HCT116 (cell line): ENCODE measurements around the gene REXO4. TPM values are rescaled to one million over a fixed set of nuclear protein-coding genes. Genes with fewer than 3 reads are reported as not detected.

ENCODE experiments used
- ATAC-seq: fragments of 200-7000 bp; cut with Tn5 transposase; 2 replicates; pipeline ENCODE4 v1.9.1; 2020; ENCODE audit warnings: mild to moderate bottlenecking, moderate library complexity
- BruUV-seq: library from RNA; stranded (reverse); fragments of 400-500 nt; replicated peaks from 2 replicates; lab custom pipeline; 2021; lab: Mats Ljungman, UMichigan
- CTCF ChIA-PET: fragments of 300-600 bp; sonication (Branson Sonifier 250); formaldehyde crosslinking; loops from one replicate; lab custom pipeline; 2021; ENCODE audit warnings: antibody characterized with exemption; lab: Charles Lee
- POLR2A ChIA-PET: fragments of 300-600, 350-600 bp; sonication (Branson Sonifier 250); formaldehyde crosslinking; loops from one replicate; lab custom pipeline; 2021; ENCODE audit warnings: antibody characterized with exemption; lab: Charles Lee
- RAD21 ChIA-PET, 2 experiments: fragments of 300-600 bp; sonication (Branson Sonifier 250); formaldehyde crosslinking; loops; one replicate each; lab custom pipeline; 2023; ENCODE audit warnings: low total read pairs in 2 of 2; ENCODE audit not compliant: uncharacterized antibody in 2 of 2, unreplicated experiment in 2 of 2, low non-redundant PET in 1 of 2; lab: Charles Lee
- DNase-seq: peaks from one replicate; pipeline ENCODE4 v3.0.0-alpha.2; 2010; ENCODE audit warnings: low read depth, low spot score
- H2AFZ ChIP-seq: fragments of 200-600 bp; shearing (Covaris generic), sonication (generic); 2 replicates; pipeline ENCODE4 v1.6.1; 2017; ENCODE audit warnings: low read depth, mixed run types, mixed read lengths, antibody characterized with exemption, low read length; ENCODE audit not compliant: poor library complexity, severe bottlenecking
- H3K27ac ChIP-seq: 2 replicates; pipeline ENCODE4 v1.5.1; 2012; ENCODE audit warnings: low read depth, low read length
- H3K27me3 ChIP-seq: fragments of 200-600 bp; sonication (generic); 2 replicates; pipeline ENCODE4 v1.6.1; 2016; ENCODE audit warnings: mixed run types, low read length, mixed read lengths; ENCODE audit not compliant: insufficient read depth
- H3K36me3 ChIP-seq, 2 experiments: fragments of 200-500 bp in 1 of 2; fragments of 200-600 bp in 1 of 2; sonication (Bioruptor generic) in 1 of 2; sonication (generic) in 1 of 2; 2 replicates each; pipeline versions ENCODE4 v1.5.1 to v1.6.1; 2014 to 2016; ENCODE audit warnings: low read length in 2 of 2, inconsistent platforms in 1 of 2, mixed read lengths in 1 of 2, mixed run types in 1 of 2; ENCODE audit not compliant: insufficient read depth in 2 of 2, control insufficient read depth in 1 of 2
- H3K4me1 ChIP-seq, 2 experiments: fragments of 200-600 bp in 1 of 2; sonication (generic) in 1 of 2; 2 replicates each; pipeline versions ENCODE4 v1.5.1 to v1.6.1; 2012 to 2017; ENCODE audit warnings: low read length in 2 of 2, inconsistent platforms in 1 of 2, mild to moderate bottlenecking in 1 of 2, mixed read lengths in 1 of 2, mixed run types in 1 of 2, moderate library complexity in 1 of 2; ENCODE audit not compliant: insufficient read depth in 2 of 2, control insufficient read depth in 1 of 2
- H3K4me2 ChIP-seq: fragments of 200-600 bp; sonication (generic); 2 replicates; pipeline ENCODE4 v1.6.1; 2017; ENCODE audit warnings: mixed run types, low read length, mixed read lengths
- H3K4me3 ChIP-seq, 2 experiments: fragments of 200-600 bp in 1 of 2; sonication (generic) in 1 of 2; replicated peaks in 1 of 2; 2 replicates each; pipeline ENCODE4 v1.5.1; 2011 to 2016; ENCODE audit warnings: low read length in 2 of 2, control low read depth in 1 of 2, low read depth in 1 of 2, mild to moderate bottlenecking in 1 of 2, mixed read lengths in 1 of 2, mixed run types in 1 of 2
- H3K79me2 ChIP-seq: fragments of 200-600 bp; sonication (generic); 2 replicates; pipeline ENCODE4 v1.6.1; 2017; ENCODE audit warnings: mild to moderate bottlenecking, mixed run types, low read length, moderate library complexity, mixed read lengths; ENCODE audit not compliant: insufficient read depth
- H3K9ac ChIP-seq: fragments of 200-600 bp; sonication (generic); 2 replicates; pipeline ENCODE4 v1.6.1; 2016; ENCODE audit warnings: low read length, mixed read lengths
- H3K9me2 ChIP-seq: fragments of 200-600 bp; sonication (generic), shearing (Covaris generic); 2 replicates; pipeline ENCODE4 v1.6.1; 2017; ENCODE audit warnings: mixed run types, mild to moderate bottlenecking, moderate library complexity; ENCODE audit not compliant: insufficient read depth
- H3K9me3 ChIP-seq, 2 experiments: fragments of 200-500 bp in 1 of 2; fragments of 200-600 bp in 1 of 2; sonication (Bioruptor generic) in 1 of 2; sonication (generic) in 1 of 2; 2 replicates each; pipeline ENCODE4 v1.6.1; 2014 to 2017; ENCODE audit warnings: low read length in 2 of 2, mixed read lengths in 2 of 2, inconsistent platforms in 1 of 2, low read depth in 1 of 2, mild to moderate bottlenecking in 1 of 2, mixed run types in 1 of 2, moderate library complexity in 1 of 2; ENCODE audit not compliant: control insufficient read depth in 1 of 2, insufficient read depth in 1 of 2
- H4K20me1 ChIP-seq: fragments of 200-600 bp; sonication (generic), shearing (Covaris generic); 2 replicates; pipeline ENCODE4 v1.6.1; 2017; ENCODE audit warnings: mixed run types, mild to moderate bottlenecking, moderate library complexity; ENCODE audit not compliant: insufficient read depth
- ATF3 ChIP-seq: IDR thresholded peaks from 2 replicates; pipeline ENCODE4 v1.6.1; 2012
- CTCF ChIP-seq, 3 experiments: fragments of 200-600 bp in 1 of 3; sonication (generic) in 1 of 3; IDR thresholded peaks in 2 of 3; conservative IDR thresholded peaks in 1 of 3; 2 replicates each; pipeline ENCODE4 v1.5.1; 2012 to 2017; ENCODE audit warnings: low read depth in 2 of 3, low read length in 2 of 3, antibody characterized with exemption in 1 of 3, borderline replicate concordance in 1 of 3, control low read depth in 1 of 3, mild to moderate bottlenecking in 1 of 3, mixed read lengths in 1 of 3, mixed run types in 1 of 3, moderate library complexity in 1 of 3; ENCODE audit not compliant: insufficient read depth in 1 of 3
- EGR1 ChIP-seq: IDR thresholded peaks from 2 replicates; pipeline ENCODE4 v1.6.1; 2012; ENCODE audit warnings: low read depth
- YY1 ChIP-seq: IDR thresholded peaks from 2 replicates; pipeline ENCODE4 v1.6.1; 2011; ENCODE audit warnings: low read length, low read depth, moderate library complexity, mild to moderate bottlenecking; ENCODE audit not compliant: insufficient replicate concordance; ENCODE audit errors: extremely low read depth
- ZNF274 ChIP-seq: fragments of 200-500 bp; sonication (Bioruptor generic); IDR thresholded peaks from 2 replicates; pipeline ENCODE4 v1.6.1; 2014; ENCODE audit warnings: mild to moderate bottlenecking, low read depth, low read length, inconsistent platforms
- intact Hi-C: fragments of 100-400 bp; cut with micrococcal nuclease; formaldehyde crosslinking; loops from 2 replicates; pipeline ENCODE4 v1.10.0; 2022
- total RNA-seq: library from RNA; stranded (reverse); gene quantifications from one replicate; pipeline ENCODE4 v1.2.1, GENCODE V29; 2021; ENCODE audit not compliant: unreplicated experiment
- TF ChIP-seq, protein P1 (sequence below): IDR thresholded peaks from 2 replicates; pipeline ENCODE4 v1.6.1; 2012; ENCODE audit warnings: low read depth

Gene REXO4
- total RNA-seq, 1 experiment from 2014 or later, result 24.6 TPM

DNA sequence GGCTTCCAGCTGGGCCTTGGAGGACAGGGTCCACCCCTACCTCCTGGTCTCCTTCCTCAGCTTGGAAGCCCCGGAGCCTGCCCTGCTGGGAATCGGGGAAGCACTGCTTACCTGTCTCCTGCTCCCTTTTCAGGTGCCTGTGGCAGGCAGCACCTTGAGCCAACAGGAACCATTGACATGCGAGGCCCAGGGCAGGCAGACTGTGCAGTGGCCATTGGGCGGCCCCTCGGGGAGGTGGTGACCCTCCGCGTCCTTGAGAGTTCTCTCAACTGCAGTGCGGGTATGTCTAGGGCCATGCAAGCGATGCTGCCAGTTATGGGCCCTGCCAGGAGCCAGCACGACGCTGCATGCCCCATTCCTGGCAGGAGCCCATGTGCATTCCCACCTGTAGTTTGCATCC, 38.1 kb upstream of the REXO4 start:
- DNase-seq (no peak), ATAC-seq (no peak)
- TF ChIP-seq ATF3, result no peak
- TF ChIP-seq EGR1, result no peak
- TF ChIP-seq, protein P1, sequence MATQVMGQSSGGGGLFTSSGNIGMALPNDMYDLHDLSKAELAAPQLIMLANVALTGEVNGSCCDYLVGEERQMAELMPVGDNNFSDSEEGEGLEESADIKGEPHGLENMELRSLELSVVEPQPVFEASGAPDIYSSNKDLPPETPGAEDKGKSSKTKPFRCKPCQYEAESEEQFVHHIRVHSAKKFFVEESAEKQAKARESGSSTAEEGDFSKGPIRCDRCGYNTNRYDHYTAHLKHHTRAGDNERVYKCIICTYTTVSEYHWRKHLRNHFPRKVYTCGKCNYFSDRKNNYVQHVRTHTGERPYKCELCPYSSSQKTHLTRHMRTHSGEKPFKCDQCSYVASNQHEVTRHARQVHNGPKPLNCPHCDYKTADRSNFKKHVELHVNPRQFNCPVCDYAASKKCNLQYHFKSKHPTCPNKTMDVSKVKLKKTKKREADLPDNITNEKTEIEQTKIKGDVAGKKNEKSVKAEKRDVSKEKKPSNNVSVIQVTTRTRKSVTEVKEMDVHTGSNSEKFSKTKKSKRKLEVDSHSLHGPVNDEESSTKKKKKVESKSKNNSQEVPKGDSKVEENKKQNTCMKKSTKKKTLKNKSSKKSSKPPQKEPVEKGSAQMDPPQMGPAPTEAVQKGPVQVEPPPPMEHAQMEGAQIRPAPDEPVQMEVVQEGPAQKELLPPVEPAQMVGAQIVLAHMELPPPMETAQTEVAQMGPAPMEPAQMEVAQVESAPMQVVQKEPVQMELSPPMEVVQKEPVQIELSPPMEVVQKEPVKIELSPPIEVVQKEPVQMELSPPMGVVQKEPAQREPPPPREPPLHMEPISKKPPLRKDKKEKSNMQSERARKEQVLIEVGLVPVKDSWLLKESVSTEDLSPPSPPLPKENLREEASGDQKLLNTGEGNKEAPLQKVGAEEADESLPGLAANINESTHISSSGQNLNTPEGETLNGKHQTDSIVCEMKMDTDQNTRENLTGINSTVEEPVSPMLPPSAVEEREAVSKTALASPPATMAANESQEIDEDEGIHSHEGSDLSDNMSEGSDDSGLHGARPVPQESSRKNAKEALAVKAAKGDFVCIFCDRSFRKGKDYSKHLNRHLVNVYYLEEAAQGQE, result no peak
- TF ChIP-seq CTCF (IDR thresholded peaks at IDR 0.05 in 2 of 3, conservative IDR thresholded peaks at IDR 0.05 in 1 of 3; ENCODE audit: borderline replicate concordance in 1 of 3, insufficient read depth in 1 of 3, low read depth in 2 of 3, low read length in 2 of 3), result no peak
- TF ChIP-seq YY1, result no peak
- TF ChIP-seq ZNF274, result no peak
- BruUV-seq, result no TSS peak
- Histone ChIP-seq H3K9ac (no peak overlapping the region), H4K20me1 (no peaks in the 10 kb centered on the region), H3K27ac (no peak overlapping the region), H3K27me3 (no peaks in the 10 kb centered on the region), H3K79me2 (no peaks in the 10 kb centered on the region), H3K4me3 (no peak overlapping the region), H3K9me2 (no peaks in the 10 kb centered on the region), H3K4me2 (no peak overlapping the region), H3K4me1 (peaks cover 15% of the 10 kb centered on the region in 2 experiments), H3K36me3 (no peaks in the 10 kb centered on the region), H2AFZ (no peak overlapping the region), H3K9me3 (no peaks in the 10 kb centered on the region)
- POLR2A ChIA-PET, result no interaction called here
- CTCF ChIA-PET, result no interaction called here
- intact Hi-C loops, result no loop called here
- RAD21 ChIA-PET, result no interaction called here
